AG10803 (cell line): ENCODE results near the gene IL17B.
A peak's percentile ranks its signal among the peaks of the same experiment; 100 is the strongest.

ENCODE experiments used
- DNase-seq: peaks from one replicate; pipeline ENCODE4 v3.0.0; 2010; ENCODE audit warnings: low read depth
- H3K4me3 ChIP-seq: 2 replicates; pipeline ENCODE4 v1.5.1; 2011; ENCODE audit warnings: mild to moderate bottlenecking, low read length, control low read depth
- CTCF ChIP-seq: conservative IDR thresholded peaks from 2 replicates; pipeline ENCODE4 v1.5.1; 2011; ENCODE audit warnings: mild to moderate bottlenecking, low read length, control low read depth, inconsistent platforms

Gene IL17B

GRCh38 chr5:149409268-149409948, 30.3 kb upstream of the IL17B start:
- H3K4me3 ChIP-seq = peak overlapping the region; percentile 99
- DNase-seq = peak; percentile 43
- TF ChIP-seq CTCF = no peak

- peak overlapping the region; percentile 99 for H3K4me3 ChIP-seq
These were observed 29.4 kb upstream of the IL17B start for GRCh38 chr5:149408252-149409099.

GRCh38 chr5:149407323-149408251, 28.5 kb upstream of the IL17B start:
- DNase-seq = peak; percentile 38
- TF ChIP-seq CTCF = no peak
- H3K4me3 ChIP-seq = peak overlapping the region; percentile 99

More at GRCh38 chr5:149408252-149409099, 29.4 kb upstream of the IL17B start:
- TF ChIP-seq CTCF = no peak
- peak; percentile 24 for DNase-seq

GRCh38 chr5:149406979-149407306, 27.9 kb upstream of the IL17B start:
- no peak for TF ChIP-seq CTCF
- H3K4me3 ChIP-seq = peak overlapping the region; percentile 99

GRCh38 chr5:149406203-149406978, 27.3 kb upstream of the IL17B start:
- DNase-seq = peak; percentile 98
- peak overlapping the region; percentile 99 for H3K4me3 ChIP-seq
- TF ChIP-seq CTCF = peak; percentile 43

More at GRCh38 chr5:149406979-149407306, 27.9 kb upstream of the IL17B start:
- DNase-seq = no peak

GRCh38 chr5:149405550-149406202, 26.6 kb upstream of the IL17B start:
- peak overlapping the region; percentile 28 for H3K4me3 ChIP-seq
- peak; percentile 22 for DNase-seq

More at GRCh38 chr5:149405550-149406202, 26.6 kb upstream of the IL17B start:
- TF ChIP-seq CTCF = no peak
